ENCODE measurements around the gene IQCK. TPM values are rescaled to one million over a fixed set of nuclear protein-coding genes. Genes with fewer than 3 reads are reported as not detected.
A peak's percentile ranks its signal among the peaks of the same experiment; 100 is the strongest.
"Not testable (repeated sequence)": the region's sequence is repeated elsewhere in the genome, so short reads cannot be mapped to it uniquely, and the experiment has no call there.

The IQCK gene
- total RNA-seq, 2 donors from 2014 or later: 0.74 to 3.3 TPM

GRCh38 chr16:19716728-19717127 is 1.3 kb upstream of the IQCK start:
- H3K27me3 Mint-ChIP-seq; DNase-seq (ENCODE audit: low spot score); ATAC-seq; H3K9me3 Mint-ChIP-seq: not testable (repeated sequence)
- Mint-ChIP-seq H3K27ac (peak overlapping the region; percentile 75 to 90), H3K4me3 (peak overlapping the region; percentile 88), H3K4me1 (ENCODE audit: low read depth in 2 of 2) (peaks cover 18 to 20% of the 10 kb centered on the region in 2 donors), H3K36me3 (peaks cover 13% of the 10 kb centered on the region)

DNA sequence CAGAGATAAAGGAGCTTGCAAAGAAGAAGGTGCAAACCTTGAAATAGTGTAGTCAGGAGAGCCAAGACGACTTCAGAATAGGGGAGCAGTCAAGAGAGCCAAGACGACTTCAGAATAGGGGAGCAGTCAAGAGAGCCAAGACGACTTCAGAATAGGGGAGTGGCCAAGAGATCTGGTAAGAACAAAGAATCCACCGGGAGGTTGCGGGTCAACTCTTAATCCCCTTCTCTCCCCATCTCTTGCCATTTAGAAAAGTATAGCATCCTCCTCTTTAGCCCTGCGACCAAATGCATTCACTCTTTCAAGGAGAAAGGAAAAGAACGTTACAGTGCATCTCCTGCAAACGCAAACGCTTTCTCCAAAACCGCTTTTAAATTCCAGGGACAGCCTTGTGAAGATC is 757 bp upstream of the IQCK start:
- no peaks in the 10 kb centered on the region for H3K9me3 Mint-ChIP-seq
- peak overlapping the region; percentile 88 for H3K4me3 Mint-ChIP-seq
- peak overlapping the region; percentile 75 to 90 for H3K27ac Mint-ChIP-seq
- H3K27me3 Mint-ChIP-seq: peaks cover 0 to 1% of the 10 kb centered on the region in 2 donors
- H3K4me1 Mint-ChIP-seq (ENCODE audit: low read depth in 2 of 2): peaks cover 18 to 20% of the 10 kb centered on the region in 2 donors
- ATAC-seq: no peak
- H3K36me3 Mint-ChIP-seq: peaks cover 13% of the 10 kb centered on the region
- no peak for DNase-seq (ENCODE audit: low spot score)

- H3K27me3 Mint-ChIP-seq: peaks cover 0 to 3% of the 10 kb centered on the region in 2 donors
- H3K9me3 Mint-ChIP-seq: no peaks in the 10 kb centered on the region
- DNase-seq (ENCODE audit: low spot score) (no peak), ATAC-seq (no peak)
- peak overlapping the region; percentile 75 to 90 for H3K27ac Mint-ChIP-seq
- H3K4me3 Mint-ChIP-seq: peak overlapping the region; percentile 88
- H3K4me1 Mint-ChIP-seq (ENCODE audit: low read depth in 2 of 2): peaks cover 18 to 20% of the 10 kb centered on the region in 2 donors
- peaks cover 13% of the 10 kb centered on the region for H3K36me3 Mint-ChIP-seq
Measured at GRCh38 chr16:19718624-19718965, 524 bp downstream of the IQCK start.

GRCh38 chr16:19722269-19722952 is 4.3 kb downstream of the IQCK start:
- DNase-seq (ENCODE audit: low spot score) (no peak), ATAC-seq (no peak)
- Mint-ChIP-seq H3K4me1 (ENCODE audit: low read depth in 2 of 2) (peaks cover 0 to 2% of the 10 kb centered on the region in 2 donors), H3K27ac (no peak overlapping the region), H3K36me3 (no peaks in the 10 kb centered on the region), H3K4me3 (no peak overlapping the region), H3K27me3 (peaks cover 0 to 3% of the 10 kb centered on the region in 2 donors), H3K9me3 (no peaks in the 10 kb centered on the region)

- Mint-ChIP-seq H3K9me3 (no peaks in the 10 kb centered on the region), H3K36me3 (no peaks in the 10 kb centered on the region), H3K27ac (no peak overlapping the region), H3K27me3 (peaks cover 0 to 3% of the 10 kb centered on the region in 2 donors), H3K4me3 (no peak overlapping the region), H3K4me1 (ENCODE audit: low read depth in 2 of 2) (peaks cover 0 to 4% of the 10 kb centered on the region in 2 donors)
- no peak for ATAC-seq
- DNase-seq (ENCODE audit: low spot score): no peak
Measured at GRCh38 chr16:19722981-19723380, 4.9 kb downstream of the IQCK start.

- H3K4me3 Mint-ChIP-seq: no peak overlapping the region
- no peak overlapping the region for H3K27ac Mint-ChIP-seq
- no peak for DNase-seq (ENCODE audit: low spot score)
- no peak for ATAC-seq
- H3K36me3 Mint-ChIP-seq: no peaks in the 10 kb centered on the region
- no peaks in the 10 kb centered on the region for H3K9me3 Mint-ChIP-seq
- peaks cover 0 to 7% of the 10 kb centered on the region in 2 donors for H3K27me3 Mint-ChIP-seq
- peaks cover 0 to 10% of the 10 kb centered on the region in 2 donors for H3K4me1 Mint-ChIP-seq (ENCODE audit: low read depth in 2 of 2)
Measured at GRCh38 chr16:19728636-19728965, 10.5 kb downstream of the IQCK start.

GRCh38 chr16:19733551-19733950 is 15.5 kb downstream of the IQCK start:
- Mint-ChIP-seq H3K4me1 (ENCODE audit: low read depth in 2 of 2) (peaks cover 0 to 3% of the 10 kb centered on the region in 2 donors), H3K4me3 (no peak overlapping the region), H3K27me3 (peaks cover 6 to 9% of the 10 kb centered on the region in 2 donors), H3K36me3 (no peaks in the 10 kb centered on the region), H3K27ac (no peak overlapping the region), H3K9me3 (no peaks in the 10 kb centered on the region)
- DNase-seq (ENCODE audit: low spot score): no peak
- no peak for ATAC-seq

DNA sequence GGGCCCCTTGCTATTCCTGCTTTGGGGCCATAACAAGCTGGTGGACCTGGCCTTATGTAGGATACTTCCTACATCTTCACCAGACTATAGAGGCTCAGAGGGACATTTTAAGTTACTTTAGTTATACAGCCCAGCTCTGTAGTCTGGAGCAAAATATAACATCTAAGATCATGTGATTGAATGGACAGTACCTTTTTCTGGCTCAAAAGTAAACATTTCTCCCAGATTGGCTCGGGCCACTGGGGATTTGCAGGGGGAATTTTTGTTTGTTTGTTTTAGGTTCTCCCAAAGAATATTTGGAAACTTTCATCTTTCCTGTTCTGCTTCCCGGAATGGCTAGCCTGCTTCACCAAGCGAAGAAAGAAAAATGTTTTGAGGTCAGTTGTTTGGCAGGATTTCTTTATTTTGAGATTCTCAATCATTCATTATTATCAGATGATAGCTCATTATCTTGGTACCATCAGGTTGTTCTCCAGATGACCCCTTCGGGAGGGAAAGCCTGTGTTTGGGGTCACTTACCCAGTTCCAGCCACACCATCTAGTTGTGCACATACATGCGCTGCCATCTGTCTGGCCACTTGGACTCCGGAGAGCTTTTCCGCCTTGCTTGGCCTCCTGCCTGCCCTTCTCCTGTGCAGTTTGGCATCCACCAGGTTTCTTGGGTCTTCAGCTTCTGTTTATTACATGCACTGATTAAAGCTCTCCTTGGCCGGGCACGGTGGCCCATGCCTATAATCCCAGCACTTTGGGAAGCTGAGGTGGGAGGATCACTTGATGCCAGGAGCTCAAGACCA is 17.2 kb downstream of the IQCK start:
- peaks cover 12 to 16% of the 10 kb centered on the region in 2 donors for H3K27me3 Mint-ChIP-seq

GRCh38 chr16:19737306-19738038 is 19.4 kb downstream of the IQCK start:
- Mint-ChIP-seq H3K4me3 (no peak overlapping the region), H3K4me1 (ENCODE audit: low read depth in 2 of 2) (no peaks in the 10 kb centered on the region), H3K36me3 (no peaks in the 10 kb centered on the region), H3K27me3 (peaks cover 13 to 14% of the 10 kb centered on the region in 2 donors), H3K9me3 (no peaks in the 10 kb centered on the region), H3K27ac (no peak overlapping the region)
- no peak for DNase-seq (ENCODE audit: low spot score)
- no peak for ATAC-seq

More for the DNA sequence above, 17.2 kb downstream of the IQCK start:
- H3K4me3 Mint-ChIP-seq: no peak overlapping the region
- ATAC-seq: no peak
- H3K36me3 Mint-ChIP-seq: no peaks in the 10 kb centered on the region
- H3K27ac Mint-ChIP-seq: no peak overlapping the region
- no peak for DNase-seq (ENCODE audit: low spot score)
- no peaks in the 10 kb centered on the region for H3K4me1 Mint-ChIP-seq (ENCODE audit: low read depth in 2 of 2)
- H3K9me3 Mint-ChIP-seq: no peaks in the 10 kb centered on the region

DNA sequence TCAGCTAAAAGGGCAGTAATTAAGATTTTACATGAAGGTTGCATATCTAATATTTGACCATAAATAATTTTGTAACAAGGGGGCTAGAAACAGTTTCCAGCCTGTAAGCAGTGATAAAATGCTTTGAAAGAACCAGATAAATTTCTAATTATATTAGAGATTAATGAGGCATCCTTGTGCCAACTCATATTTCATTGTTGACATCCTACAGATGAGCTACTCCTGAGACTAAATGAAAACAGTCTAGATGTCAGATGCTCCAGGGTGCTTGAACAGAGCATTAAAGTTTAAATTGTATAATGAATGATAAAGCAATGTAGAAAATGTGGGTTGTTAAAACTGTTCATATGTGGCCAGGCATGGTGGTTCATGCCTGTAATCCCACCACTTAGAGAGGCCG is 23.3 kb downstream of the IQCK start:
- Mint-ChIP-seq H3K9me3 (no peaks in the 10 kb centered on the region), H3K27me3 (peaks cover 13 to 14% of the 10 kb centered on the region in 2 donors), H3K4me1 (ENCODE audit: low read depth in 2 of 2) (no peaks in the 10 kb centered on the region), H3K4me3 (no peak overlapping the region), H3K36me3 (no peaks in the 10 kb centered on the region), H3K27ac (no peak overlapping the region)
- ATAC-seq (no peak), DNase-seq (ENCODE audit: low spot score) (no peak)

DNA sequence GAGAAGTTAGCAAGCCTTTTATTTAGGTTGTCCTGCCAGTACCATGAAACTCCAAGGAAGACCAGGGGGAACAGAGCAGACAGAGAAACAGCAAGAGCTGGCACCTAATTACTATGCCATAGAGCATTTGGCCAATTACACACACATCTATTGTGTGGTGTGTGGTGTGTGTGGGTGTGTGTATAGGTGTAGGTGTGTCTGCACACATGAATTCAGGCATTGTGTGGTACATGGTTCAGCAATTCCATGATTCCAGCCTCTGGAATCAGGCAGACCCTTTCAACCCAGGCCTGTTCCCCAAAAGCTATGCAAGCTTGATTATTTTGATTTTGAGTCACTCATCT is 25.7 kb downstream of the IQCK start:
- H3K27me3 Mint-ChIP-seq: peaks cover 8 to 11% of the 10 kb centered on the region in 2 donors

GRCh38 chr16:19744670-19745069 is 26.6 kb downstream of the IQCK start:
- Mint-ChIP-seq H3K4me1 (ENCODE audit: low read depth in 2 of 2) (no peaks in the 10 kb centered on the region), H3K27ac (no peak overlapping the region), H3K4me3 (no peak overlapping the region), H3K36me3 (no peaks in the 10 kb centered on the region), H3K9me3 (no peaks in the 10 kb centered on the region), H3K27me3 (peaks cover 7 to 8% of the 10 kb centered on the region in 2 donors)
- DNase-seq (ENCODE audit: low spot score) (no peak), ATAC-seq (no peak)

More for the DNA sequence above, 25.7 kb downstream of the IQCK start:
- no peaks in the 10 kb centered on the region for H3K4me1 Mint-ChIP-seq (ENCODE audit: low read depth in 2 of 2)
- DNase-seq (ENCODE audit: low spot score) (no peak), ATAC-seq (no peak)
- H3K9me3 Mint-ChIP-seq: no peaks in the 10 kb centered on the region
- H3K27ac Mint-ChIP-seq: no peak overlapping the region
- H3K4me3 Mint-ChIP-seq: no peak overlapping the region
- no peaks in the 10 kb centered on the region for H3K36me3 Mint-ChIP-seq

- Mint-ChIP-seq H3K36me3 (no peaks in the 10 kb centered on the region), H3K4me1 (ENCODE audit: low read depth in 2 of 2) (no peaks in the 10 kb centered on the region), H3K27me3 (peaks cover under 1% of the 10 kb centered on the region in 2 donors), H3K9me3 (no peaks in the 10 kb centered on the region), H3K4me3 (no peak overlapping the region), H3K27ac (no peak overlapping the region)
- ATAC-seq (no peak), DNase-seq (ENCODE audit: low spot score) (no peak)
Measured at GRCh38 chr16:19745286-19746010, 27.4 kb downstream of the IQCK start.

Measured in natural killer cell treated with Interleukin-12 subunit alpha and Interleukin-12 subunit beta and Interleukin-15 and Interleukin-18, amount 100 ng/mL, for 72 hours (primary cell).